ENCODE measurements around the gene CACNA2D2. TPM values are rescaled to one million over a fixed set of nuclear protein-coding genes. Genes with fewer than 3 reads are reported as not detected.

Gene CACNA2D2
- total RNA-seq, 1 donor from 2014 or later = 2.5 TPM

- Histone ChIP-seq H3K9me3 (no peaks in the 10 kb centered on the region), H3K27ac (no peak overlapping the region), H3K36me3 (no peaks in the 10 kb centered on the region), H3K27me3 (no peaks in the 10 kb centered on the region), H3K4me1 (peaks cover 8% of the 10 kb centered on the region), H3K4me3 (no peak overlapping the region)
- no peak for TF ChIP-seq POLR2A (IDR thresholded peaks at IDR 0.05)
- no peak for TF ChIP-seq POLR2AphosphoS5 (IDR thresholded peaks at IDR 0.05; ENCODE audit: insufficient read depth in 1 of 2, low read depth in 1 of 2)
- no peak for TF ChIP-seq CTCF (IDR thresholded peaks at IDR 0.05)
- intact Hi-C loops (cut with DNase I) = no loop called here
- no peak for DNase-seq (ENCODE audit: extremely low spot score in 2 of 2)
These were observed 108.2 kb downstream of the CACNA2D2 start for GRCh38 chr3:50395070-50395860.

DNA sequence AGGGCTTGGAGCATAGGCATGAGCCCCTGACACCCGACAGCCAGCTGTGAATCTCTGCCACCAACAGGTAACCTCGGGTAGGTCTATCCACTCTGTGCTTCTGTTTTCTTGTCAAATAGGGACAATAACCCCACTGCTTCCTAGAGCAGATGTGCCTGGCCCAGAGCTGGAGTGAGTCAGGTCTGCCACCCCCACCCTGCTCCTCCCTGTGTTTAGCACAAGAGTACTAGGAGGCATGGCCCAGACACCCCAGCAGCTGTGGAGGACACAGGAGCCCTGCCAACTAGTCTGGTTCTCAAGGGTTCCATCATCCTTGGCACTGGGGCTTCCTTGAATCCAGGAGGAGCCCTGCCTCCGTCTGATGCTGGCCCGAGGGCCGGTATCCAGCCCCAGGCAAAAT lies 110.4 kb downstream of the CACNA2D2 start:
- TF ChIP-seq POLR2AphosphoS5 (IDR thresholded peaks at IDR 0.05; ENCODE audit: insufficient read depth in 1 of 2, low read depth in 1 of 2) (no peak), POLR2A (IDR thresholded peaks at IDR 0.05) (no peak), CTCF (IDR thresholded peaks at IDR 0.05) (no peak)
- Histone ChIP-seq H3K4me1 (peaks cover 8% of the 10 kb centered on the region), H3K4me3 (no peak overlapping the region), H3K9me3 (no peaks in the 10 kb centered on the region), H3K36me3 (no peaks in the 10 kb centered on the region), H3K27ac (no peak overlapping the region), H3K27me3 (no peaks in the 10 kb centered on the region)
- DNase-seq (ENCODE audit: extremely low spot score in 2 of 2) = no peak
- intact Hi-C loops (cut with DNase I) = no loop called here

DNA sequence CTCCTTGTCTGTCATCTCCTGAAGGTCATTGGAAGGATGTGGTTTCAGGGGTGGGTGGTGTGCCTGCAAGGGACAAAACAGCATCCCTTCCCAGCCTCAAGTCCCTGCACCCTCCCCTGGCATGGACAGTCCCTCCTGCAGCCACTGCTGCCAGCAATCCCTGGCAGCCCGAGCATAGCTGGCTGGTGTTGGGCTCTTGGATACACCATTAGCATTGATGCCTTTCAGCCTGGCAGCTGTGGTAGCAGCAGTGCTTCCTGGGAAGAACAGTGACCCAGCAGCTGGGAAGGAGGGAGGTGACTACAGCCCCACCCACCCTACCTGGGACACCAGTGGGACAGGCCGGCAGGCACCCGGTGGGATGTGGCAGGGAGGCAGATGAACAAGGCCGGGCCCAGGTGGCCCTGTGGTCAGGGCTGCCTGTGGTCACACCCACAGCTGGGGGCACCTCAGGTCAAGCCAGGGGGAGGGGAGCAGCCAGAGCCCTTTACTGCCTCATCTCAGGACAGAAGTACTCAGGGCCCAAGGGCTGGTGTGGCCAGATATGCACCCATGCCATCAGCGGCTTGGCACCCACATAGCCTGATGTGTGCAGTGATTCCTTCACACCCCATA lies 111.2 kb downstream of the CACNA2D2 start:
- Histone ChIP-seq H3K36me3 (no peaks in the 10 kb centered on the region), H3K27ac (no peak overlapping the region), H3K4me1 (peaks cover 8% of the 10 kb centered on the region), H3K27me3 (no peaks in the 10 kb centered on the region), H3K4me3 (no peak overlapping the region), H3K9me3 (no peaks in the 10 kb centered on the region)
- TF ChIP-seq POLR2A (IDR thresholded peaks at IDR 0.05) (no peak), CTCF (IDR thresholded peaks at IDR 0.05) (no peak), POLR2AphosphoS5 (IDR thresholded peaks at IDR 0.05; ENCODE audit: insufficient read depth in 1 of 2, low read depth in 1 of 2) (no peak)
- DNase-seq (ENCODE audit: extremely low spot score in 2 of 2) = no peak
- intact Hi-C loops (cut with DNase I) = no loop called here

DNA sequence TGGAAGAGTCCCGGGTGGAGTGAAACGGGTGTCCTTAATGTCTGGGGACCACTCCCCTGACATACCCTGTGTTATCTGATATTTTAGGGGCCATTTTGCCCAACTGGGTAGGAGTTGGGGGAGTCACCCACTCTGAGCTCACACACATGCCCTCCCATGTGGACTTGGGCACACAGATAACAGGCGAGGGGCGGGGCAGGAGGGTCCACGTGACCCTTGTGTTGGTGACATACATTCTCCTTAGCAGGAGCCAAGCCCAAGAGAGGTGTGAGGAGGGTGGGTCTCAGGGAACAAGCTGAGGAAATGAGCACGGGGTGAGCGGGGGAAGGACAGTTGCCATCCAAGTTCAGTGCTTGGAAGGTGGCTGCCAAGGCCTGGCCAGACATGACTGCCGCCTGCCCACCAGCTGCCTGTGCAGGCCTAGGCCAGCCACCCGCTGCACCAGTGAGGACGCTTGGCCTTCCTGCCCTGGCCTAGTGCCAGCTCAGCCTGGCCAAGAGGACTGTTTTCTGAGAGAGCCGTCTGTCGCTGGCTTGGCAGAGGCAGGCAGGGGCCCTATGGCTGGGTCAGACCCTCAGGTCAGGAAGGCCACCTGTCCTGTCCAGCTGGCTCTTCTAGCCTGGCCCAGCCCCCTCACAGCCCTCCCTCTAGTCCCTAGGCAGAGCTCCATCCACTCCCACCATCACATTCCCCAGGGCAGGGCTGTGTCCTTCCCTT lies 112.8 kb downstream of the CACNA2D2 start:
- Histone ChIP-seq H3K9me3 (no peaks in the 10 kb centered on the region), H3K36me3 (no peaks in the 10 kb centered on the region), H3K4me1 (peaks cover 8% of the 10 kb centered on the region), H3K27me3 (no peaks in the 10 kb centered on the region), H3K27ac (no peak overlapping the region), H3K4me3 (no peak overlapping the region)
- TF ChIP-seq POLR2AphosphoS5 (IDR thresholded peaks at IDR 0.05; ENCODE audit: insufficient read depth in 1 of 2, low read depth in 1 of 2) (no peak), CTCF (IDR thresholded peaks at IDR 0.05) (no peak), POLR2A (IDR thresholded peaks at IDR 0.05) (no peak)
- intact Hi-C loops (cut with DNase I) = no loop called here
- DNase-seq (ENCODE audit: extremely low spot score in 2 of 2) = no peak
